ENCODE measurements around the gene BICC1.

Gene BICC1

GRCh38 chr10:58608351-58608750 lies 95.7 kb downstream of the BICC1 start:
- no peak for DNase-seq (ENCODE audit: low read depth)

- DNase-seq (ENCODE audit: low read depth) = no peak
Observed at GRCh38 chr10:58608826-58609531, 96.3 kb downstream of the BICC1 start.

GRCh38 chr10:58609532-58610150 lies 97.0 kb downstream of the BICC1 start:
- no peak for DNase-seq (ENCODE audit: low read depth)

- no peak for DNase-seq (ENCODE audit: low read depth)
Observed at GRCh38 chr10:58615237-58615935, 102.7 kb downstream of the BICC1 start.

- no peak for DNase-seq (ENCODE audit: low read depth)
Observed at GRCh38 chr10:58618158-58618676, 105.5 kb downstream of the BICC1 start.

- no peak for DNase-seq (ENCODE audit: low read depth)
Observed at GRCh38 chr10:58621379-58622077, 108.9 kb downstream of the BICC1 start.

GRCh38 chr10:58622246-58622645 lies 109.6 kb downstream of the BICC1 start:
- peak; percentile 53 for DNase-seq (ENCODE audit: low read depth)

GRCh38 chr10:58625070-58625469 lies 112.4 kb downstream of the BICC1 start:
- peak; percentile 88 for DNase-seq (ENCODE audit: low read depth)

GRCh38 chr10:58627392-58627791 lies 114.7 kb downstream of the BICC1 start:
- no peak for DNase-seq (ENCODE audit: low read depth)

GRCh38 chr10:58631715-58632114 lies 119.0 kb downstream of the BICC1 start:
- no peak for DNase-seq (ENCODE audit: low read depth)

GRCh38 chr10:58632216-58632615 lies 119.5 kb downstream of the BICC1 start:
- DNase-seq (ENCODE audit: low read depth) = no peak

GRCh38 chr10:58637352-58637751 lies 124.7 kb downstream of the BICC1 start:
- DNase-seq (ENCODE audit: low read depth) = no peak

- DNase-seq (ENCODE audit: low read depth) = no peak
Observed at GRCh38 chr10:58638388-58638787, 125.7 kb downstream of the BICC1 start.

- peak; percentile 91 for DNase-seq (ENCODE audit: low read depth)
Observed at GRCh38 chr10:58641095-58641531, 128.4 kb downstream of the BICC1 start.

GRCh38 chr10:58641708-58642107 lies 129.0 kb downstream of the BICC1 start:
- peak; percentile 51 for DNase-seq (ENCODE audit: low read depth)

- no peak for DNase-seq (ENCODE audit: low read depth)
Observed at GRCh38 chr10:58642283-58642682, 129.6 kb downstream of the BICC1 start.

GRCh38 chr10:58642916-58643428 lies 130.3 kb downstream of the BICC1 start:
- no peak for DNase-seq (ENCODE audit: low read depth)

- no peak for DNase-seq (ENCODE audit: low read depth)
Observed at GRCh38 chr10:58644311-58644710, 131.6 kb downstream of the BICC1 start.

- DNase-seq (ENCODE audit: low read depth) = no peak
Observed at GRCh38 chr10:58645416-58646146, 132.9 kb downstream of the BICC1 start.

- no peak for DNase-seq (ENCODE audit: low read depth)
Observed at GRCh38 chr10:58647376-58648112, 134.9 kb downstream of the BICC1 start.

GRCh38 chr10:58648131-58648530 lies 135.5 kb downstream of the BICC1 start:
- no peak for DNase-seq (ENCODE audit: low read depth)

All from HS-5 (cell line).